WTC11 (cell line): Measurements from ENCODE around the gene TPM2. TPM values are rescaled to one million over a fixed set of nuclear protein-coding genes. Genes with fewer than 3 reads are reported as not detected.

Experiments
- ATAC-seq: fragments of 200-7000 bp; cut with Tn5 transposase; 2 replicates; pipeline ENCODE4 v1.10.0; 2021; ENCODE audit warnings: mild to moderate bottlenecking, moderate library complexity
- CTCF ChIA-PET: fragments of 300-600 bp; sonication (Branson Sonifier 250); formaldehyde crosslinking; loops from one replicate; lab custom pipeline; 2021; ENCODE audit warnings: antibody characterized with exemption; lab: Charles Lee
- POLR2A ChIA-PET: fragments of 350-600 bp; sonication (Branson Sonifier 250); formaldehyde crosslinking; loops from one replicate; lab custom pipeline; 2021; ENCODE audit warnings: antibody characterized with exemption; lab: Charles Lee
- DNase-seq: peaks from one replicate; pipeline ENCODE4 v3.0.0; 2021; ENCODE audit warnings: low spot score
- H3K27ac Mint-ChIP-seq: 2 replicates; pipeline ENCODE4 v1.8.0; 2021; ENCODE audit warnings: mixed read lengths
- H3K27me3 Mint-ChIP-seq: 2 replicates; pipeline ENCODE4 v1.8.0; 2021; ENCODE audit warnings: low read depth, mild to moderate bottlenecking, moderate library complexity, mixed read lengths
- H3K36me3 Mint-ChIP-seq: 2 replicates; pipeline ENCODE4 v1.8.0; 2021; ENCODE audit warnings: mixed read lengths
- H3K4me1 Mint-ChIP-seq: 2 replicates; pipeline ENCODE4 v1.8.0; 2022; ENCODE audit warnings: mixed read lengths
- H3K4me3 Mint-ChIP-seq: 2 replicates; pipeline ENCODE4 v1.8.0; 2021; ENCODE audit warnings: mild to moderate bottlenecking, moderate library complexity, mixed read lengths
- H3K9me3 Mint-ChIP-seq: 2 replicates; pipeline ENCODE4 v1.8.0; 2021; ENCODE audit warnings: mixed read lengths
- CBFB ChIP-seq: sonication (generic); formaldehyde crosslinking; IDR thresholded peaks from 2 replicates; pipeline ENCODE4 v1.8.1; 2022; ENCODE audit warnings: mild to moderate bottlenecking, low read depth, missing genetic modification reagents
- CREM ChIP-seq: sonication (generic); formaldehyde crosslinking; IDR thresholded peaks from 2 replicates; pipeline ENCODE4 v1.8.1; 2022; ENCODE audit warnings: mild to moderate bottlenecking, missing genetic modification reagents, moderate library complexity
- ESRRA ChIP-seq: sonication (generic); formaldehyde crosslinking; IDR thresholded peaks from 2 replicates; pipeline ENCODE4 v1.8.1; 2022; ENCODE audit warnings: mild to moderate bottlenecking, missing genetic modification reagents, borderline replicate concordance
- ETV6 ChIP-seq: sonication (generic); formaldehyde crosslinking; IDR thresholded peaks from 2 replicates; pipeline ENCODE4 v1.8.1; 2022; ENCODE audit warnings: mild to moderate bottlenecking, missing genetic modification reagents
- FOXK1 ChIP-seq: sonication (generic); formaldehyde crosslinking; IDR thresholded peaks from 2 replicates; pipeline ENCODE4 v1.8.0; 2022; ENCODE audit warnings: mild to moderate bottlenecking, moderate library complexity, missing genetic modification reagents
- HMGA2 ChIP-seq: fragments of 250-450 bp; sonication (Bioruptor Pico); IDR thresholded peaks from 2 replicates; pipeline ENCODE4 v1.4.0; 2021; ENCODE audit warnings: mild to moderate bottlenecking, moderate library complexity
- MAX ChIP-seq: sonication (generic); formaldehyde crosslinking; IDR thresholded peaks from 2 replicates; pipeline ENCODE4 v1.8.0; 2022; ENCODE audit warnings: mild to moderate bottlenecking, missing genetic modification reagents
- MXD4 ChIP-seq: fragments of 250-450 bp; sonication (Bioruptor Pico); IDR thresholded peaks from 2 replicates; pipeline ENCODE4 v1.8.0; 2021; ENCODE audit warnings: mild to moderate bottlenecking, moderate library complexity, borderline replicate concordance
- TEAD1 ChIP-seq: sonication (generic); formaldehyde crosslinking; IDR thresholded peaks from 2 replicates; pipeline ENCODE4 v1.8.0; 2022; ENCODE audit warnings: mild to moderate bottlenecking, missing genetic modification reagents
- TEAD4 ChIP-seq: sonication (generic); formaldehyde crosslinking; IDR thresholded peaks from 2 replicates; pipeline ENCODE4 v1.8.0; 2022; ENCODE audit warnings: mild to moderate bottlenecking, missing genetic modification reagents
- TP53 ChIP-seq: sonication (generic); formaldehyde crosslinking; IDR thresholded peaks from 2 replicates; pipeline ENCODE4 v1.8.1; 2023; ENCODE audit warnings: mild to moderate bottlenecking, missing genetic modification reagents
- ZBTB43 ChIP-seq: sonication (generic); formaldehyde crosslinking; IDR thresholded peaks from 2 replicates; pipeline ENCODE4 v1.8.1; 2023; ENCODE audit warnings: mild to moderate bottlenecking, missing genetic modification reagents
- ZNF232 ChIP-seq: sonication (generic); formaldehyde crosslinking; IDR thresholded peaks from 2 replicates; pipeline ENCODE4 v1.8.0; 2022; ENCODE audit warnings: mild to moderate bottlenecking, missing genetic modification reagents
- ZNF416 ChIP-seq: fragments of 250-450 bp; sonication (Bioruptor Pico); IDR thresholded peaks from 2 replicates; pipeline ENCODE4 v1.9.0; 2021; ENCODE audit warnings: mild to moderate bottlenecking, inconsistent platforms
- ZNF532 ChIP-seq: fragments of 250-450 bp; sonication (Bioruptor Pico); IDR thresholded peaks from 2 replicates; pipeline ENCODE4 v1.9.0; 2021; ENCODE audit warnings: mild to moderate bottlenecking, borderline replicate concordance
- total RNA-seq: library from RNA; stranded (reverse); gene quantifications from 3 replicates; pipeline ENCODE4 v1.2.3, GENCODE V29; 2021
- TF ChIP-seq, protein P1 (sequence below): fragments of 250-450 bp; sonication (Bioruptor Pico); conservative IDR thresholded peaks from 2 replicates; pipeline ENCODE4 v1.9.0; 2021; ENCODE audit warnings: mild to moderate bottlenecking
- TF ChIP-seq, protein P2 (sequence below): fragments of 250-450 bp; sonication (Bioruptor Pico); IDR thresholded peaks from 2 replicates; pipeline ENCODE4 v2.1.2; 2022; ENCODE audit warnings: mild to moderate bottlenecking, moderate library complexity

TPM2 gene
- total RNA-seq, 1 experiment from 2014 or later: 146 TPM

- no peak overlapping the region for H3K27ac Mint-ChIP-seq
- DNase-seq: no peak
- H3K9me3 Mint-ChIP-seq: peaks cover 26% of the 10 kb centered on the region
- H3K27me3 Mint-ChIP-seq: peaks cover 11% of the 10 kb centered on the region
- peaks cover 13% of the 10 kb centered on the region for H3K36me3 Mint-ChIP-seq
- CTCF ChIA-PET: no interaction called here
- TF ChIP-seq ZNF532 (CRISPR knock-in tag) (no peak), HMGA2 (CRISPR knock-in tag) (no peak), TEAD4 (CRISPR knock-in tag) (no peak), ZBTB43 (no peak)
- TF ChIP-seq, all 79 proteins: peak for 0
- ATAC-seq: no peak
- POLR2A ChIA-PET: no interaction called here
- Mint-ChIP-seq H3K4me1 (no peaks in the 10 kb centered on the region), H3K4me3 (no peak overlapping the region)
Measured at GRCh38 chr9:35636135-35636876, 53.4 kb downstream of the TPM2 start.

DNA sequence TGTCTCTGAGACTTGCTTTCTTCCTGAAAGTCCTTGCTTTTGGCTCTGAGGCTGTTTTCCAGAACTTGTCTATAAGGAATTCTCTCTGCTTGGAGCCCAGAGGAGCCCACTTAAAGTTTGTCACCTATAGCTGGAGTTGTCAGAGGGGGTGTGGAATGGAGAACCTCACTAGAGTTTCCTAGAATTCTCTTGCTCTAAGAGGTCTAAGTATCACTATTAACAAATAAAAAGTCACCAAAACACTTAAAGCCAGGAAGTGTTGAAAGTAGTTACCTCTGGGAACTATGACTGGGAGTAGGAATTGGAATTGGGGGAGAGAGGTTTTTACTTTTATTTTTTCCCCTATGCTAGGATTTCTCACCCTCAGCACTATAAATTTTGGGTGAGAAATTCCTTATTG is 54.0 kb downstream of the TPM2 start:
- Mint-ChIP-seq H3K27ac (no peak overlapping the region), H3K4me1 (no peaks in the 10 kb centered on the region)
- no peak for ATAC-seq
- TF ChIP-seq TEAD1 (CRISPR knock-in tag): no peak
- TF ChIP-seq, protein P1, sequence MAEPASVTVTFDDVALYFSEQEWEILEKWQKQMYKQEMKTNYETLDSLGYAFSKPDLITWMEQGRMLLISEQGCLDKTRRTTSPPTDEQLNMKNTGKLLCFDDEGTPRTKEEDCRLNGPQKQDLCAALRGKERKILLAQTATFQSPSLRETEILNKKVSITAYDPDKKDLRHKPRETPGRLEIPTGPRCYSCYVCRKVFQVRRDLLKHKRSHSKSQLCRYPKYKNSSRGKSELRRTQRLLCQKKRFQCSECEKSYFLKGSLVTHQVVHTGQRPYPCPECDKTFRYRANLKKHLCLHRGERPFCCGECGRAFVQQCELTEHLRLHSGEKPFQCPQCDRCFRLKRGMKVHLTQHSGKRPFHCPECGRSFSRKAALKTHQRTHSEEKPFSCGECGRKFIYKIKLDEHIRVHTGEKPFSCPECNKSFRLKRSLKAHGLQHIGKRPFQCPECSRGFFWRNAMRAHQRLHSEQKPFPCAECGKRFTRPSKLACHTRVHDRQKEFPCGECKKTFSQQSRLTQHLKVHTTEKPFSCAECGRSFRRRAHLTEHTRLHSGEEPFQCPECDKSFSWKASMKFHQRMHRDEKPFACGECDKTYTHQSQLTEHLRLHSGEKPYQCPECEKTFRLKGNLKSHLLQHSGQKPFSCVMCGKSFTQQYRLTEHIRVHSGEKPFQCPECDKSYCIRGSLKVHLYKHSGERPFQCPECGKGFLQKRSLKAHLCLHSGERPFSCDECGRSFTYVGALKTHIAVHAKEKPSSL (CRISPR knock-in tag): no peak
- no peak for TF ChIP-seq FOXK1 (CRISPR knock-in tag)
- no peak for TF ChIP-seq ZBTB43
- no peak for TF ChIP-seq ESRRA (CRISPR knock-in tag)
- TF ChIP-seq ZNF416: no peak
- no peak for TF ChIP-seq TP53 (CRISPR knock-in tag)
- TF ChIP-seq MXD4 (CRISPR knock-in tag): no peak
- TF ChIP-seq ETV6 (CRISPR knock-in tag): no peak
- TF ChIP-seq, protein P2, sequence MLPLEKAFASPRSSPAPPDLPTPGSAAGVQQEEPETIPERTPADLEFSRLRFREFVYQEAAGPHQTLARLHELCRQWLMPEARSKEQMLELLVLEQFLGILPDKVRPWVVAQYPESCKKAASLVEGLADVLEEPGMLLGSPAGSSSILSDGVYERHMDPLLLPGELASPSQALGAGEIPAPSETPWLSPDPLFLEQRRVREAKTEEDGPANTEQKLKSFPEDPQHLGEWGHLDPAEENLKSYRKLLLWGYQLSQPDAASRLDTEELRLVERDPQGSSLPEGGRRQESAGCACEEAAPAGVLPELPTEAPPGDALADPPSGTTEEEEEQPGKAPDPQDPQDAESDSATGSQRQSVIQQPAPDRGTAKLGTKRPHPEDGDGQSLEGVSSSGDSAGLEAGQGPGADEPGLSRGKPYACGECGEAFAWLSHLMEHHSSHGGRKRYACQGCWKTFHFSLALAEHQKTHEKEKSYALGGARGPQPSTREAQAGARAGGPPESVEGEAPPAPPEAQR: no peak
- no peak for TF ChIP-seq MAX
- TF ChIP-seq ZNF232: no peak
- no peak for TF ChIP-seq CBFB (CRISPR knock-in tag)
- no peak for TF ChIP-seq CREM (CRISPR knock-in tag)
- TF ChIP-seq, all 79 proteins: peak for 0
- H3K9me3 Mint-ChIP-seq: peaks cover 22% of the 10 kb centered on the region
- H3K27me3 Mint-ChIP-seq: peaks cover 11% of the 10 kb centered on the region
- ChIA-PET CTCF (interaction anchor here (0.7 kb wide), 1 partner anchor 25 kb away, joined by 6 read pairs; no protein-coding TSS in a partner anchor), POLR2A (no interaction called here)
- no peak for DNase-seq
- H3K36me3 Mint-ChIP-seq: peaks cover 8% of the 10 kb centered on the region
- no peak overlapping the region for H3K4me3 Mint-ChIP-seq
